Caco-2 (cell line): ENCODE results near the gene EPS15. TPM values are rescaled to one million over a fixed set of nuclear protein-coding genes. Genes with fewer than 3 reads are reported as not detected.
"Not testable (repeated sequence)": the region's sequence is repeated elsewhere in the genome, so short reads cannot be mapped to it uniquely, and the experiment has no call there.

Source experiments
- BruUV-seq: library from RNA; stranded (reverse); fragments of 400-500 nt; replicated peaks from 2 replicates; lab custom pipeline; 2021; lab: Mats Ljungman, UMichigan
- CTCF ChIA-PET: fragments of 300-600 bp; sonication (Branson Sonifier 250); formaldehyde crosslinking; loops from one replicate; lab custom pipeline; 2022; ENCODE audit warnings: antibody characterized with exemption; lab: Charles Lee
- POLR2A ChIA-PET: fragments of 300-600 bp; sonication (Branson Sonifier 250); formaldehyde crosslinking; loops from one replicate; lab custom pipeline; 2022; ENCODE audit warnings: antibody characterized with exemption; lab: Charles Lee
- DNase-seq, 2 experiments: peaks; one replicate each; pipeline versions ENCODE4 v3.0.0 to v3.0.0-alpha.2; 2020 to 2022
- H3K27me3 ChIP-seq: replicated peaks from 2 replicates; pipeline ENCODE4 v1.6.0; 2011; ENCODE audit warnings: low read length; ENCODE audit not compliant: control insufficient read depth, insufficient read depth
- H3K36me3 ChIP-seq: 2 replicates; pipeline ENCODE4 v1.5.1; 2011; ENCODE audit warnings: low read length; ENCODE audit not compliant: control insufficient read depth, insufficient read depth
- H3K4me1 ChIP-seq: fragments of 250-450 bp; sonication (Bioruptor Pico); 2 replicates; pipeline ENCODE4 v1.5.1; 2020; ENCODE audit warnings: mild to moderate bottlenecking
- H3K4me3 ChIP-seq: 2 replicates; pipeline ENCODE4 v1.5.1; 2011; ENCODE audit warnings: low read depth, mild to moderate bottlenecking, control low read depth, low read length
- H3K9me3 ChIP-seq: fragments of 250-450 bp; sonication (Bioruptor Pico); 2 replicates; pipeline ENCODE4 v1.5.1; 2020; ENCODE audit warnings: mild to moderate bottlenecking, moderate library complexity
- H3K27ac Mint-ChIP-seq: one replicate; pipeline ENCODE4 v1.8.0; 2022; ENCODE audit warnings: mixed read lengths; ENCODE audit not compliant: unreplicated experiment
- H3K27me3 Mint-ChIP-seq: one replicate; pipeline ENCODE4 v1.8.0; 2022; ENCODE audit warnings: mixed read lengths; ENCODE audit not compliant: insufficient read depth, unreplicated experiment
- H3K36me3 Mint-ChIP-seq: one replicate; pipeline ENCODE4 v1.8.0; 2022; ENCODE audit warnings: mild to moderate bottlenecking, mixed read lengths; ENCODE audit not compliant: insufficient read depth, unreplicated experiment
- H3K4me1 Mint-ChIP-seq: one replicate; pipeline ENCODE4 v1.8.0; 2022; ENCODE audit warnings: low read depth, mixed read lengths; ENCODE audit not compliant: unreplicated experiment
- H3K4me3 Mint-ChIP-seq: one replicate; pipeline ENCODE4 v1.8.0; 2022; ENCODE audit warnings: mild to moderate bottlenecking, moderate library complexity, mixed read lengths; ENCODE audit not compliant: unreplicated experiment
- H3K9me3 Mint-ChIP-seq: one replicate; pipeline ENCODE4 v1.8.0; 2022; ENCODE audit warnings: mixed read lengths; ENCODE audit not compliant: unreplicated experiment
- CTCF ChIP-seq, 2 experiments: fragments of 200-600 bp in 1 of 2; IDR thresholded peaks; 1 replicate in 1 of 2; 2 replicates in 1 of 2; pipeline versions ENCODE4 v1.5.1 to v1.8.0; 2011 to 2022; ENCODE audit warnings: antibody characterized with exemption in 1 of 2, control low read depth in 1 of 2, inconsistent platforms in 1 of 2, low read depth in 1 of 2, low read length in 1 of 2, mild to moderate bottlenecking in 1 of 2, moderate library complexity in 1 of 2; ENCODE audit not compliant: insufficient read depth in 1 of 2, severe bottlenecking in 1 of 2, unreplicated experiment in 1 of 2
- intact Hi-C: fragments of 100-400 bp; cut with micrococcal nuclease; formaldehyde crosslinking; loops from one replicate; pipeline ENCODE4 v1.10.0; 2022; ENCODE audit not compliant: unreplicated experiment
- total RNA-seq: library from RNA; stranded (reverse); gene quantifications from 2 replicates; pipeline ENCODE4 v1.2.3, GENCODE V29; 2022

The EPS15 gene
- total RNA-seq, 1 experiment from 2014 or later, result 41.5 TPM

- H3K27me3 ChIP-seq, result no peaks in the 10 kb centered on the region
- Mint-ChIP-seq H3K9me3 (no peaks in the 10 kb centered on the region), H3K36me3 (no peaks in the 10 kb centered on the region), H3K27ac (no peak overlapping the region), H3K4me3 (no peak overlapping the region), H3K4me1 (peaks cover 7% of the 10 kb centered on the region), H3K27me3 (no peaks in the 10 kb centered on the region)
- no TSS peak for BruUV-seq
- POLR2A ChIA-PET, result no interaction called here
- DNase-seq, result no peak
- no peak for TF ChIP-seq CTCF (IDR thresholded peaks at IDR 0.05; ENCODE audit: insufficient read depth in 1 of 2, low read depth in 1 of 2, low read length in 1 of 2, severe bottlenecking in 1 of 2, unreplicated experiment in 1 of 2)
- CTCF ChIA-PET, result no interaction called here
- H3K36me3 ChIP-seq, result no peaks in the 10 kb centered on the region
- H3K4me1 ChIP-seq, result peaks cover 11% of the 10 kb centered on the region
- intact Hi-C loops, result no loop called here
- no peak overlapping the region for H3K4me3 ChIP-seq
- no peaks in the 10 kb centered on the region for H3K9me3 ChIP-seq
These were observed 9.3 kb downstream of the EPS15 start for GRCh38 chr1:51509773-51510172.

DNA sequence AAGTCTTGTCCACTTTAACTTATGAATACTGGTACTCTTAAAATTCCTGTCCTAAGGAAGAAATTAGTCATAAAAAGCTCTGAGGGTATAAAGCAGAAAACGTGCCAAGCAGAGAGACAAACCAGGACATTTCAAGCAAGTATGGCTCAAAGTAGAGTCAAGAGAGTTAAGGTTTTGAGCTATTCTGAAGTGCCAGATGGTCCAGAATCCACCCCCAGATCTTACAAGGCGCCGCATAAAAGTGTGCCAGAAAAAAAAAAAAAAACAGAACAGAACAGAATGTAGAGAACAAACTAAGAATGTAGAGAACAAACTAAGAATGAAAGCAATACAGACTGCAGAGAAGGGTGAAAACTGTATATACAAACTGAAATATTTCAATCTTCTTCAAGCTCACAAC, 12.5 kb downstream of the EPS15 start:
- TF ChIP-seq CTCF (IDR thresholded peaks at IDR 0.05; ENCODE audit: insufficient read depth in 1 of 2, low read depth in 1 of 2, low read length in 1 of 2, severe bottlenecking in 1 of 2, unreplicated experiment in 1 of 2), result no peak
- intact Hi-C loops, result no loop called here
- Mint-ChIP-seq H3K4me3 (no peak overlapping the region), H3K9me3 (no peaks in the 10 kb centered on the region), H3K36me3 (no peaks in the 10 kb centered on the region), H3K27me3 (no peaks in the 10 kb centered on the region), H3K4me1 (peaks cover 7% of the 10 kb centered on the region), H3K27ac (no peak overlapping the region)
- ChIA-PET POLR2A (interaction anchor here (1.8 kb wide), 1 partner anchor 12 kb away, joined by 4 read pairs; no protein-coding TSS in a partner anchor), CTCF (no interaction called here)
- no TSS peak for BruUV-seq
- Histone ChIP-seq H3K4me3 (no peak overlapping the region), H3K4me1 (peaks cover 11% of the 10 kb centered on the region), H3K36me3 (no peaks in the 10 kb centered on the region), H3K27me3 (no peaks in the 10 kb centered on the region), H3K9me3 (no peaks in the 10 kb centered on the region)
- no peak for DNase-seq

DNA sequence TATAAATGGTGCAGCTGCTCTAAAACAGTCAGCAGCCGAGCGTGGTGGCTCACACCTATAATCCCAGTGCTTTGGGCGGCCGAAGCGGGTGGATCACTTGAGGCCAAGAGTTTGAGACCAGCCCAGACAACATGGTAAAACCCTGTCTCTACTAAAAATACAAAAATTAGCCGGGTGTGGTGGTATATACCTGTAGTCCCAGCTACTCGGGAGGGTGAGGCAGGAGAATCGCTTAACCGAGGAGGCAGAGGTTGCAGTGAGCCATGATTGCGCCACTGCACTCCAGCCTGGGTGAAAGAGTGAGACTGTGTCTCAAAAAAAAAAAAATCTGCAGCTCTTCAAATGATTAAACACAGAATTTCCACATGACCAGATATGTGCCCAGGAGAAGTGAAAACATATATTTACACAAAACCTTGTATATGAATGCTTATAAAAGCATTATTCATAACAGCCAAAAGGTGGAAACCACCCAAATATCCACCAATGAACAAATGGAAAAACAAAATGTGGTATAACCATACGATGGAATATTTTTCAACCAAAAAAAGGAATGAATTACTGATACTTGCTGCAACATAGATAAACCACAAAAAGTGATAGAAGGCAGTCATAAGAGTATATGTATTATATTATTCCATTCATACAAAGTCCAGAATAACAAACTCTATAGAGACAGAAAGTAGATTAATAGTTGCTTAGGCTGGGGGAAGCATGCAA, 14.1 kb downstream of the EPS15 start:
- DNase-seq, result no peak
- Histone ChIP-seq H3K4me1 (peaks cover 8% of the 10 kb centered on the region), H3K9me3 (no peaks in the 10 kb centered on the region), H3K36me3 (no peaks in the 10 kb centered on the region), H3K27me3 (no peaks in the 10 kb centered on the region), H3K4me3 (no peak overlapping the region)
- no peak overlapping the region for H3K4me3 Mint-ChIP-seq
- no peak for TF ChIP-seq CTCF (IDR thresholded peaks at IDR 0.05; ENCODE audit: insufficient read depth in 1 of 2, low read depth in 1 of 2, low read length in 1 of 2, severe bottlenecking in 1 of 2, unreplicated experiment in 1 of 2)
- no peak overlapping the region for H3K27ac Mint-ChIP-seq
- ChIA-PET CTCF (no interaction called here), POLR2A (no interaction called here)
- peaks cover 2% of the 10 kb centered on the region for H3K4me1 Mint-ChIP-seq
- no TSS peak for BruUV-seq
- intact Hi-C loops, result no loop called here
- no peaks in the 10 kb centered on the region for H3K36me3 Mint-ChIP-seq
- H3K9me3 Mint-ChIP-seq, result no peaks in the 10 kb centered on the region
- H3K27me3 Mint-ChIP-seq, result no peaks in the 10 kb centered on the region

DNA sequence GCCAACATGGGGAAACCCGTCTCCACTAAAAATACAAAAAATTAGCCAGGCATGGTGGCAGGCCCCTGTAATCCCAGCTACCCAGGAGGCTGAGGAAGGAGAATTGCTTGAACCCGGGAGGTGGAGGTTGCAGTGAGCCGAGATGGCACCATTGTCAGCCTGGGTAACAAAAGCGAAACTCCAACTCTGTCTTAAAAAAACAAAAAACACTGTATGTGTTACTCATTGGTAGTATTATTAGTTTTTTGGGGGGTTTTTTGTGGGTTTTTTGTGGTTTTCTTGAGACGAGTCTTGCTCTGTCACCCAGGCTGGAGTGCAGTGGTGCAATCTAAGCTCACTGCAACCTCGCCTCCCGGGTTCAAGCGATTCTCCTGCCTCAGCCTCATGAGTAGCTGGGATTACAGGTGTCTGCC, 17.8 kb downstream of the EPS15 start:
- H3K27me3 ChIP-seq, H3K4me3 ChIP-seq, H3K36me3 Mint-ChIP-seq, intact Hi-C loops, H3K4me3 Mint-ChIP-seq, POLR2A ChIA-PET, DNase-seq, H3K27me3 Mint-ChIP-seq, H3K4me1 ChIP-seq, H3K4me1 Mint-ChIP-seq, BruUV-seq, H3K27ac Mint-ChIP-seq, H3K9me3 ChIP-seq, CTCF ChIA-PET, H3K9me3 Mint-ChIP-seq, H3K36me3 ChIP-seq: not testable (repeated sequence)
